Activated CD4-positive, CD25-positive, alpha-beta regulatory T cell (primary cell): Measurements from ENCODE around the gene CA5A.
A peak's percentile ranks its signal among the peaks of the same experiment; 100 is the strongest.
"Not testable (repeated sequence)": the region's sequence is repeated elsewhere in the genome, so short reads cannot be mapped to it uniquely, and the experiment has no call there.

Source experiments
- DNase-seq, 4 experiments: peaks; one replicate each; lab custom pipeline; 2025; lab: John Stamatoyannopoulos, UW

The CA5A gene

DNA sequence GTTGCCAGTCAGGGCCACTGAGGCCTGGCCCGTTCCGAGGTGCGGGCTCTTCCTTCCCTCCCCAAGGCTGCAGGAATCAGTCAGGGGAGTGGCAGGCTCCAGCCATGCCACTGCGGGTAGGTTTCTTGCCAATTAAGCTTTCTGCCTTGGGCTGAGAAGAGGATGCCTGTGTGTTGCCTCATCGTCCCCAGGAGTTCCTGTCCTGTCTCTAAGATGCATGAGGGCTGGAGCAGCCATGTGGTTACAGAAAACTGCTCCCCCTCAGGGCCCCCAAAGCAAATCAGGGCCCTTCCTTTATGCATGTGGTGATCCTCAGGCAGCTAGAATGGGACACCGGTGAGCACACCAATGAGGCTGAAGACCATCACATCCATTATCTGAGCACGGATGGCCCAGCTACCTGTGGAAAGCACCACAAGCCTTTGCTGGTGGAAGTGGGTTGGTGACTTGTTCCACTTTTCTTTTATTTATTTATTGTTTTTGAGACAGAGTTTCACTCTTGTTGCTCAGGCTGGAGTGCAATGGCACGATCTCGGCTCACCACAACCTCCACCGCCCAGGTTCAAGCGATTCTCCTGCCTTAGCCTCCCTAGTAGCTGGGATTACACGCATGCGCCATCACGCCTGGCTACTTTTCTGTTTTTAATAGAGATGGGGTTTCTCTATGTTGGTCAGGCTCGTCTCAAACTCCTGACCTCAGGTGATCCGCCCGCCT lies 40.0 kb downstream of the CA5A start:
- not testable (repeated sequence) for DNase-seq

DNA sequence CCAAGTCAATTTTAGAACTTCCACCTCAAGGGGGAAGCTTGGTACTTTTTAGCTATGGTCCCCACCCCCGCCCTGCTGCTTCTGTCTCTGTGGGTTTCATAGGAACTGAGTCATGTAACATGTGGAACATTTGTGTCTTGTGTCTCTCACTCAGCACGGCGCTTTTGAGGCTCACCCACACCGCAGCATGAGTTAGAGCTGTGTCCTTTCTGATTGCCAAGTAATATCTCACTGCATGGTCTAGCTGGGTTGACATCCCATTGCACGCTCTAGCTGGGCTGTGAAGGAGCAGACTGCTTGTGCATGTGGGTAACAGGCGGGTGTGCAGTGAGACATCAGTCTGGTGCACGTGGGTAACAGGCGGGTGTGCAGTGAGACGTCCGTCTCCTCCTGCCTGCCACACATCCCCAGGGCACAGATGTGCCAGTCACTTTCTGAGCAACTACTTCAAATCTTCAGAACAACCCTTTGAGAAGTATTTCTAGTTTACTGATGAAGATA lies 40.6 kb downstream of the CA5A start:
- DNase-seq = peak in 3 of 4 experiments; percentile 12 to 67 (median 52)

DNA sequence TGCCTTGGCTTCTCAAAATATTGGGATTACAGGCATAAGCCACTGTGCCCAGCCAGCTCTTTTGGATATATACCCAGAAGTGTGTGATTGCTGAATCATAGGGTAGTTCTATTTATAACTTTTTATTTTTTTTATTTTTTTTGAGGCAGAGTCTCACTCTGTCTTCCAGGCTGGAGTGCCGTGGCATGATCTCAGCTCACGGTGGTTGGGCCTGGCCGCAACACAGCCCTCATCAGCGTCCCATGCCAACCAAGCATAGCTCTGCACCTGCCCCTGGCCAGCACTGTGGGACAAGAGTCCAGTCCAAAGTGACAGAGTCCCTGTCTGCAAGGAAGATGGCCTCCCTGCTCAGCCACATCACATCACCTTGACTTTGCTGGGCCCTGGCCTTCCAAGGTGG lies 42.3 kb downstream of the CA5A start:
- not testable (repeated sequence) for DNase-seq

DNA sequence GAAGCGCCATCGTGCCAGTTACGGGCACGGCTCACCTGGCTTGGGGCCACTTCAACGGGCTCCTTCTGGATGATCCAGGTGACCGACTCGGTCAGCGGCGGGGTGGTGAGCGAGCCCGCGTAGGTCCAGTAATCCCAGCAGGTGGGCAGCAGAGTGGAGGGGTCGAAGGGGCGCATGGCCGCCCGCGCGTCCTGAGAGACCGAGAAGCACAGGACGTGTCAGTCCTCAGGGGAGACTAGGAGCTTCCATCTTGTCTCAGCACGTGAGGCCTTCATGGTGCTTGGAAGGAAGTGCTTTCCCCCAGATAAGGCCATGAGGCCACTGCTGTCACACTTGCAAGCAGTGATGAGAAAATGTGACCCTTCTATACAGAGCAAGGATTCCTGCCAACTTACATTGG lies 44.6 kb downstream of the CA5A start:
- DNase-seq = no peak

DNA sequence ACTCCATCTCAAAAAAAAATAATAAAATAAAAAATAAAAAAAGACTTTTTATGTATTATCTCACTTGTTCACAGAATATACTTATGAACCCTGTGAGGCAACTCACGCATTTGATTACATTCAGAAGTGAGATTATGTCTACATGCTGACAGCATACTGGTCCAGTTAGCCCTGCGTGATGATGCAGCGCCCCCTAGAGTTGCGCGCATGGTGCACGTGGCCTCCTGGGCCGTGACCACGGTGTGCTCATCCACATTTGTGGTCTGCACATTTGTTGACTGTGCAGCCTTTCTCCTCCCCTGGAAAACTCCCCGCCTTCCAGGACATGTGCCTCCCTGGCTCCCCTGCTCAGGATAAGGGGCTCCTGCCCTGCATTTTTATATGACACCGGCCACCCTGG lies 46.6 kb downstream of the CA5A start:
- DNase-seq = not testable (repeated sequence)

DNA sequence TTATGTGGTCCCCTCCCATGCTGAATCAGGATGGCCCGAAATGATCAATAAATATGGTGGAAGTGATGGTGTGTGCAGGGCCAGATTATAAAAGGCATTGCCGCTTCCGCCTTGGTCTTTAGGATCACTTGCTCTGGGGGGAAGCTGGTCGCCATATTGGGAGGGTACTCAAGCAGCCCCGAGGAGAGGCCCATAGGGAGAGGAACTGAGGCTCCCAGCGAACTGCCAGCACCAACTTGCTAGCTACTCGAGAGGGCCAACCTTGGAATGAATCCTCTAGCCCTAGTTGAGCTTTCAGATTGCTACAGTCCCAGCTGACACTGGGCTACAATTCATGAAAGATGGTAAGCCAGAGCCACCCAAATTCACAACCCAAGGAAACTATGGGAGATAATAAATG lies 48.0 kb downstream of the CA5A start:
- not testable (repeated sequence) for DNase-seq

DNA sequence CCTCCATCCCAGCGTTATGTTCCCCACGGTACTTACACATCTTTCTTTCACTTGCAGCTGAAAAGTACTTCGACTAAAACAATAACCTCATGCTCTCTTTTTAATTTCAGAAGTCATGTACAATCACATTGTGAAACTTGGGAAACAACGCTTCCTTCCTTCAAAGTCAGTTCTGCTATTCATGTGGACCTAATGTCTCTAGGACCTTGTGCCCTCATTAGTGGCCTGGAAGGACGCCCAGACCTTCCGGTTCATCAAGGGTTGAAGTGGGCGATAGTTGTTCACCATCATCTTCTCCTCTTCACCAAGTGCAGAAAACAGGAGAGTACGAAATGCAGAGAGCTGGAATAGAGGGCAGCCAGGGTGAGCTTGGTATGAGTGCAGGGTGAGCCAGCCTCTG lies 48.4 kb downstream of the CA5A start:
- DNase-seq = not testable (repeated sequence)

DNA sequence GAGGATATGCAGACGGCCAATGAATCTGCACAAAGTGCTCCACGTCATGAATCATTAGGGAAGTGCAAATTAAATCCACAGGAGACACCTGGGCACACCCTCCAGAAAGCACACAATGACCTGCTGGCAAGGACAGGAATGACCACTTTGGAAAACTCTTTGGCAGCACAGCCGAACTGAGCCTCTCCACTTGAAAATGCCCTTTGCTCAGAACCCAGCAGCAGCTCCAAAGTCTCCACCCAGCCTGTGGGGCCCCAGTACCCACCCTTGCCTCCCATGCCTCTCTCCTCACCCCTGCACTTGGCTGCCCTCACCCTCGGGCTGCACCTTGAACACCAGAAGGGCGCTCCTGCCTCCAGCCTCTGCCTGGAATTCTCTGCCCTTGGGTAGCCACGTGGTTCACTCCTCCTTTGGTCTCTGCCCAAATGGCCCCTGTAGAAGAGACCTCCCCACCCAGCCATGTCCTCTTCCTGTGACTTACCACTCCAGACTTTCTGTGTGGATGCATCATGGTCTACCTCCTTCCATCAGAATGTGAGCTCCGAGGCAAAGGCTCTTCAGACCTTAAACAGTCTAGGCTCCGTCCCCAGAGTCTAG lies 50.9 kb downstream of the CA5A start:
- DNase-seq = not testable (repeated sequence)

DNA sequence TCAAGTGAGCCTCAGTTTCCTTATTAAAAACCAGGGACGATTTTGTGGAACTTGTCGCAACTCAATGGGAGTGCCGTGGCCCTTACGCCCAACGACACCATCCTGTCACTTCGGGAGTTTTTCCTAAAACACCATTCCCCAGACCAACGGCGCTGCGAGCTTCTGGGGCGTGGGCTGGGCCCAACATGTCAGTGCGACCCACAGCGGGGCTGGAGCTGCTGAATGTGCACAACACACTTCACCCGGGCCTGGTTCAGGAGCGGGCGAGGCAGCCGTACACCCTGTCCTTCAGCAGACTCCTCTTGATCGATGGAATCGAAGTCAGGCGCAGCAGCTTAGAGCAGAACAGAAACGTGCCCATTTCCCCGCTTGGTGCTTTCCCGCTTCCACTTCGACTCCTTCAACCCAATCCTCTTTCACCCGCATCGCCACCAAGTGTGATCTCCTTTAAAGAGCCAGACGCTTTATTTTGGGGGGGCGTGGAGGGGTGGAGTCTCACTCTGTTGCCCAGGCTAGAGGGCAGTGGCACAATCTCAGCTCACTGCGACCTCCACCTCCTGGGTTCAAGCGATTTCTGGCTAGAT lies 53.8 kb downstream of the CA5A start:
- DNase-seq = no peak

DNA sequence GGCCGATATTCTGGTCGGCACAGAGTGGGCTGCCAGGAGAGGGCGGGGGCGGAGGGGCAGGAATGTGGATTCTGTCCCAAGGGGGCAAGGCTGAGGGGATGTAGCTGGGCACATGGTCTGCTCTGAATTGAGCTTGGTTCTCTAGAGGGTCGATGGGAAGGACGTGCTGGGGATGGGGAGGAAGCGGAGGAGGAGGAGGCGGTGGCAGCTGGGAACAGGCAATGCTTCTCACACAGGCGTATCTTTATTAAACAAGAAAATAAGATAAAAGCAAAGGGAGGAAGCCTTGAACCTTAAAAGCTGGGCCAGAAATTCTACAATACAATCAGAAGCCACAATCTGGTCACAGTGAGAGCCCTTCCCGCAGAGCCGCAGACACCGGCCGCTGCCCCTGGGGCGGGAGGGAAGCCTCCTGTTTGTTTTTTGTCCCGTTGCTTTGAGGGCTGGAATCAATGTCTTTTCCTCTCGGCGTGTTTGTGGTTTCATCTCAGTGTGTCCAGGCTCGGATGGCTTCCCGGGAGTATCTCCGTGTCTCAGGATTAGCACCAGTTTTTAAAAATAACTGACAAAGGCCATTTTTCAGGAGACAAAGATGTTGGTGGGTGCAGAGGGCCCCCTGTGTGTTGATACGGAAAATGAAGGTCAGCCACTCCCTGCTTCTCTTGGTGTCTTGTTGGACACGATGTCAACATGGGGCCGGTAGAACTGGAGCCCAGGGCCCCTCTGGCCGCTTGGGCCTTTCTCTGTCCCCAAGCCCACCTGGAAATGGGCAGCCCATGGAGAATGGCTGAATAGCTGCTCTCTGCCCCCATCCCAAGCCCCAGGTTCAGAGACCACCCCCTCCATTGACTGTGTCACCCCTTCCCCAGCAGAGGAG lies 54.8 kb downstream of the CA5A start:
- no peak for DNase-seq

DNA sequence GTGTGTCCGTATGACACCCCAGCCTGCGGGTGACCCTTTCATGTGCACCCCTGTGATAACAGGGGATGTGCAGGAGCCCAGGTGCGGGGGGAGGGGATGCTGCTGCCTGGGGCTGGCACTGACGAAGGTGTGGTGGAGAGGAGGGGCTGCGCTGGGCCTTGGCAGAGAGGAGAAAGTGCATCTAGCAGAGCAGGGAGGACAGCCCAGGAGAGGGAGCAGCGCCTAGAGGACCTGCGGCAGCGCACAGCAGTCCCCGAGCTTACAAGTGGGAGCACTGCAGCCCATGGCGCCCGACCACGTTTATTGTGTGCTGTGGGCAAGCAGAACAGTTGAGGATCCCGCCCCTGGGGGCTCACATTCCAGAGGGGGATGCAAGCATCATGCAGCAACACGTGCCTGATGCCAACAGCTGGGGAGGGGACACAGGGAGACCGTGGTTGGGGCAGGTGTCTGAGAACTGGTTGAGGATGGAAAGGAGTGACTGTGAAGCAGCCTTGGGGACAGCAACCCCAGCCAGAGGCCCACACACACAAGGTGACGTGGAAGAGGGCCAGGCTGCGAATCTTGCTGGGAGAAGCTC lies 56.1 kb downstream of the CA5A start:
- DNase-seq = no peak

DNA sequence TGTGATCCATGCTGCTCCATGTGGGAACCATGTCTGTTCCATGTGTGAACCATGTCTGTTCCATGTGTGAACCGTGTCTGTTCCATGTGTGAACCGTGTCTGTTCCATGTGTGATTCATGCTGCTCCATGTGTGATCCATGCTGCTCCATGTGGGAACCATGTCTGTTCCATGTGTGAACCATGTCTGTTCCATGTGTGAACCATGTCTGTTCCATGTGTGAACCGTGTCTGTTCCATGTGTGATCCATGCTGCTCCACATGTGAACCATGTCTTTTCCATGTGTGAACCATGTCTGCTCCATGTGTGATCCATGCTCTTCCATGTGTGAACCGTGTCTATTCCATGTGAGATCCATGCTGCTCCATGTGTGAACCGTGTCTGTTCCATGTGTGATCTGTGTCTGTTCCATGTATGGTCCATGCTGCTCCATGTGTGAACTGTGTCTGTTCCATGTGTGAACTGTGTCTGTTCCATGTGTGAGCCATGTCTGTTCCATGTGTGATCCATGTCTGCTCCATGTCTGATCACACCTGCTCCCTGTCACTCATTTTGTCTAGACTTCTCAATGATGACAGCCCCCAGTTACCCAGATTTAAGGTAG lies 56.8 kb downstream of the CA5A start:
- not testable (repeated sequence) for DNase-seq

DNA sequence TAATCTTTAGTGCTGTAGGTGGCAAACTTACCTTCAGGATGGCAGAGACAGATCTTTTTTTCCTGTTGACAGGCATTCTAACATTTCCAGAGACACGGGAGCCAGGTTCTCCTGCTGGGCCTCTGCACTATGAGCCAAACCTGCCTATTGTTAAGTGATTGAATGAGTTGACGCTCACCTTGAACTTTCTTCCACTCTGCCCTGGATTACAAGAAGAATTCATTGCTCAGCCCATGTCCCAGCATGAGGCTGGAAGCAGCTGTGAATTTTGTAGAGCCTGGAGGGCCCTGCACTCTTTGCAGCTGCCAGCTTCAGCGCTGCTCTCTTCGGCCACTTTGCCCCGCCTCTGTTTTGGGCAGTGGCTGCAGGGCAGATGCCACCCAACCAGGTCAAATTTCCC lies 57.6 kb downstream of the CA5A start:
- DNase-seq = no peak

DNA sequence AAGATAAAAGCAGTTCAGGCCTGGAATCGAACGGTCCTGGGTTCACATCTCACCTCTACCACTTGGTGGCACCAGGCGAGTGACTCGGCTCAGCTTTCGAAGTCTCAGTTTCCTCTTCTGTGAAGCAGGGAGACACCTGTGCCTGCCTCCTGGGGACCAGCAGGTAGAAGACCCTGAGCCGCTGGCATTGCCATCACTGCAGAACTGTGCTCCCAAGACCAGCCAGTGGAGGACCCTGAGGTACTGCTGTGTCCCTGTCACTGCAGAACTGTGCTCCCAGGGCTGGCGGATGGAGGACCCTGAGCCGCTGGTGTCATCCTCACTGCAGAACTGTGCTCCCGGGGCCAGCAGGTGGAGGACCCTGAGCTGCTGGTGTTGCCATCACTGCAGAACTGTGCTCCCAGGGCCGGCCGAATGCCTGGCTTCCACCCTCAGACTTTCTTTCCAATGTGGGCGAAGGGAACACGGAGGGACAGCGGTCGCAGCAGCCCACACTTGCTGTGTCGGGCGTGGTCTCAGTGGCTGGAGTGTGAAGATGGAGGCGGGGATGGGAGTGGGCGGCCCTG lies 58.3 kb downstream of the CA5A start:
- no peak for DNase-seq

DNA sequence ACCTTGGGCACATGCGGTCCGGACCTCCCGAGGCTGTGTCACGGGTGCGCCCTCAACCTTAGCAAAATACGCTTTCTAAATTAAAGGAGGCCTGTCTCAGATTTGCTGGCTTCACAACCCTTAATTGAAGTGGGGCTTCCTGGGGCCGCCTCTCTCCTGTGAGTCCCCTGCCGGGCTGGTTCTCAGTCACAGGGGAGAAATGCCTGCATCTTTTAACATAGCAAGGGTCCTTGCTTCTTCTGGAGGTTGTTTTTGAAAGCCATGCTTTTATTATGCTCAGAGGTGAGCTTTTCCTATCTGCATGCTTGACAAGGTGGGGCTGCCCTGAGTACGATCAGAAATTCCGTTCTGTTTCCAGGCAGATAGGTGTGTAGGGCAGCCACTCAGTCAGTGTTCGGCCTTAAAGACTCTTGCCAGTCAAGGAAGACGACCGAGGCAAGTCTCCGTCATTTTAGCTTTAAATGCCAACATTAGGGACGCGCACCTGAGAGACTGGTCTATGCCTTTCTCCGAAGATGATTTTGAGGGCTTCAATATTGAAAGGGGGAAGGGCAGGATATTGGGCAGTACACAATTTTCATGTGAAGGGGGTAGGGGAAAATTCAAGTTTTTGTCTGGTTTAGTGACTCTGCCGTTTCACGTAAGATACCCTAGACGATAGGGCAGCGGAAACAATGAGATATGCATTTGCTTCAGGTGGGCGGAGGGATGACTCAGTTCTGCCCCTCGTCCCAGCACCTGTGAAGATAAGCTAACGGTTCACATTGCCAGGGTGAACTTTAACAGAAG lies 61.5 kb downstream of the CA5A start:
- peak in 2 of 4 experiments; percentile 32 for DNase-seq

DNA sequence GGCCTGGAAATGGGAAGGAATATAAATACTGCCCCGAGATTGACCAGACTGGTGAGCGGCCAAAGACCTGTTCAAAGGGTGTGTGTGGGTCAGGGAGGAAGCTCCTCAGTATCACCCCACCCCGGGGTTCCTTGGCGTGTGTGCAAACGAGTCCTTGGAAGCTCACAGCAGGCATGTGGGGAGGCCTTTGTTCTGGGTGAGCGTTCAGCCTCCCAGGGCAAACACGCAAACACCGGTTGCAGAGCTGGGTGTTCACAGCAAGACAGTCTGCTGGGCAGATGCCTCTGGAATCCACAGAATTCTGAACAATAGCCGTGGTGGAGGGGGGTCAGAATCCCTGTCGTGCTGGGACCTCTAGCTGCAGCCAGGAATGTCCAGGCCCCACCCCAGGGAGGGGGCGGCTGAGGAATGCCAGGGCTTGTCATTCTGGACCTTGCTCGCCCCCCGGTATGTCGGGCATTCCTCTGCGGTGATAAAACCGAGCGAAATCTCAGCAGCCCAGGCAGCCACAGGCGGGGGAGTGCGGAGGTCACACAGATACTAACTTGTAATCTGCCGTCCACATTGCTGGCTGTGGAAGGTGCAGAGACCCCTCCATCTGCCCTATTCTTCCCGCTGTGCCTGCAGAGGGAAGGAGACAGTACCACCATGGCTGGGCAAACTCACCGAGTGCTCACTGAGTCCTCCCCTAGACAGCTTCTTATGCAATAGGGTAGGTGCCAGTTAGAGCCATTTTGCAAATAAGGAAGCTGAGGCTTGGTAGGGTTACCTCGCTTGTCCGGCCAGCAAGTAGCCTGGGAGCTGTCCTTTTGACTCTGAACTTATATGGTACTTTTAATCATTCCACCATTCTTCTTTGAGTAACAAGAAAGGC lies 65.7 kb downstream of the CA5A start:
- not testable (repeated sequence) for DNase-seq

DNA sequence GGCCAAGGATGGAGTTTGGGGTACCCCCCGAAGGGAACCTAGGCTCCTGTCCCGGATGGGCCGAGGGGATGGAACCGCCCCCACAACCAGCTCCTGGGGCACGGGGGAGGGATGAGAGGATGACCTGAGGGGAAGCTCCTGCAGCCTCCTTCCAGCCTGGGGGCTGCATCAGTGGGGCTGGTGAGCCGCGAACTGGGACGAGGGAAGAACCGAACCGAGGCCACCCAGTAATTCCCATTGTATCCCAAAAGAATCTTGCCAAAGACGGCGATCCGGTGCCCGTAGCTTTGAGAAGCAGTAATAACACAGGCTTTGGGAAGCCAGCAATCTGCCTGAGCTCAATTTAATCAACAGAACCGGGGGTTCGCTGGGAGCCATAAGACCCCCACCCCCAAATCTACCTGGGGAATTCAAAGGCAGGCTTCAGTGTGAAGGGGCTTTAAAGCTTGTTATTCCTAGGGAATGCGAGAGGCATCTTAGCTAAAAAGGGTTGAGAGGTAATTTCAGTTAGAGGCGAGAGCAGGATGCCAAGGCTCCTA lies 66.4 kb downstream of the CA5A start:
- not testable (repeated sequence) for DNase-seq

DNA sequence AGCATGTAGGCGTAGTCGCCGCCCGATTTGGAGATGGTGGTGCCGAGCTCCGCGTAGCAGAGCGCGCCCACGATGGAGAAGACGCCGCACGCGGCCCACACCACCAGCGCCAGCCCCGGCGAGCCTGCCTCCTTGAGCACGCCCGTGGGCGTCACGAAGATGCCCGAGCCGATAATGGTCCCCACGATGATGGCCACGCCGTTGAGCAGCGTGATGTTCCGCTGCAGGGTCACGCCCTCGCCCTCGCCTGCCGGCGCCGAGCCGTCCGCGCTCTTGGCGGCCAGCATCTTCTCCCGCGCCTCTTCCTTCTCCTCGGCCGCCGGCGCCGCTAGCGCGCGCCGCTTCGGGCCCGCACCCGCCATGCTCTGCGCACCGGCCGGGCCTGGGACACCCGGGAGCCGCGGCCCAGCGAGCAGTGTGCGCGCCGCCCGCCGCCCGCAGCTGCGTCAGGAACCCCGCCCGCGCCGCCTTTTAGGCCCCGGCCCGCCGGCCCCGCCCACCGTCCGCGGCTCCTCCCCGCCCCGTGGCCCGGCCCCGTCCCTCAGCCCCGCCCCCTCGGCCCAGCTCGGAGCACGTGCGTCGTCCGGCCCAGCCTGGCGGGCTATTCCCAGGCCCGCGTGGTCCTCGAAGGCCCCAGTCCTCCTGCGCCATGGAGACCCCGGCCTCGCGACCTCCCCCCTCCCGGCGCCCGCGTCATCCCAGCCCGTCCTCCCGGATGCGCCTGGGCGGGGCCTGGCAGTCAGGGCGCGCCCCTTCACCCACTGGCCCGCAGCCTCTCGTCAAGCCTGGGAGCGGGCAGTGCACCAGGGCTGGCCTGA lies 67.1 kb downstream of the CA5A start, which contains the start of gene SLC7A5:
TSS of gene SLC7A5 (minus strand) at position 447 of the 818 bp plus-strand sequence. CDS start at position 362, 85 bp downstream.
- DNase-seq = peak; percentile 76 to 90 (median 80)
